Bronchial epithelial cell (primary cell): ENCODE measurements around the gene DNAJC5G. TPM values are rescaled to one million over a fixed set of nuclear protein-coding genes. Genes with fewer than 3 reads are reported as not detected.

Source experiments
- DNase-seq: peaks from one replicate; pipeline ENCODE4 v3.0.0-alpha.2; 2010; ENCODE audit warnings: low read depth
- FAIRE-seq: peaks from 2 replicates; lab custom pipeline; 2011; peaks lifted over from hg19 to GRCh38; lab: Jason Lieb, UNC
- H3K27me3 ChIP-seq: 2 replicates; pipeline ENCODE4 v1.5.1; 2011; ENCODE audit warnings: low read length; ENCODE audit not compliant: control insufficient read depth, insufficient read depth
- H3K36me3 ChIP-seq: 2 replicates; pipeline ENCODE4 v1.5.1; 2011; ENCODE audit warnings: low read length; ENCODE audit not compliant: control insufficient read depth, insufficient read depth
- H3K4me3 ChIP-seq: 2 replicates; pipeline ENCODE4 v1.5.1; 2011; ENCODE audit warnings: mild to moderate bottlenecking, low read depth, low read length, control low read depth
- total RNA-seq: library from RNA; depleted of rRNA; stranded (reverse); fragments of >200 nt; gene quantifications from 2 replicates; pipeline ENCODE4 v1.2.1, GENCODE V29; 2014
- TF ChIP-seq, protein P1 (sequence below): IDR thresholded peaks from 2 replicates; pipeline ENCODE4 v1.5.1; 2011; ENCODE audit warnings: mild to moderate bottlenecking, moderate library complexity, low read length, control low read depth, inconsistent platforms; ENCODE audit not compliant: insufficient read depth, severe bottlenecking

Gene DNAJC5G, protein sequence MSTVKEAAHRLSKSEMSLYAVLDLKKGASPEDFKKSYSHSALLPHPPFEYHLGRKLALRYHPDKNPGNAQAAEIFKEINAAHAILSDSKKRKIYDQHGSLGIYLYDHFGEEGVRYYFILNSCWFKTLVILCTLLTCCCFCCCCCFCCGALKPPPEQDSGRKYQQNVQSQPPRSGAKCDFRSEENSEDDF
- total RNA-seq: not detected in 2 replicates

GRCh38 chr2:27275211-27276150 lies at the start of gene DNAJC5G:
TSS of gene DNAJC5G (plus strand) at chr2:27275433. CDS start at chr2:27276729, 1,296 bp downstream.
- no peak for FAIRE-seq
- TF ChIP-seq, protein P1, sequence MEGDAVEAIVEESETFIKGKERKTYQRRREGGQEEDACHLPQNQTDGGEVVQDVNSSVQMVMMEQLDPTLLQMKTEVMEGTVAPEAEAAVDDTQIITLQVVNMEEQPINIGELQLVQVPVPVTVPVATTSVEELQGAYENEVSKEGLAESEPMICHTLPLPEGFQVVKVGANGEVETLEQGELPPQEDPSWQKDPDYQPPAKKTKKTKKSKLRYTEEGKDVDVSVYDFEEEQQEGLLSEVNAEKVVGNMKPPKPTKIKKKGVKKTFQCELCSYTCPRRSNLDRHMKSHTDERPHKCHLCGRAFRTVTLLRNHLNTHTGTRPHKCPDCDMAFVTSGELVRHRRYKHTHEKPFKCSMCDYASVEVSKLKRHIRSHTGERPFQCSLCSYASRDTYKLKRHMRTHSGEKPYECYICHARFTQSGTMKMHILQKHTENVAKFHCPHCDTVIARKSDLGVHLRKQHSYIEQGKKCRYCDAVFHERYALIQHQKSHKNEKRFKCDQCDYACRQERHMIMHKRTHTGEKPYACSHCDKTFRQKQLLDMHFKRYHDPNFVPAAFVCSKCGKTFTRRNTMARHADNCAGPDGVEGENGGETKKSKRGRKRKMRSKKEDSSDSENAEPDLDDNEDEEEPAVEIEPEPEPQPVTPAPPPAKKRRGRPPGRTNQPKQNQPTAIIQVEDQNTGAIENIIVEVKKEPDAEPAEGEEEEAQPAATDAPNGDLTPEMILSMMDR: no peak
- H3K27me3 ChIP-seq: peaks cover 2% of the 10 kb centered on the region

DNA sequence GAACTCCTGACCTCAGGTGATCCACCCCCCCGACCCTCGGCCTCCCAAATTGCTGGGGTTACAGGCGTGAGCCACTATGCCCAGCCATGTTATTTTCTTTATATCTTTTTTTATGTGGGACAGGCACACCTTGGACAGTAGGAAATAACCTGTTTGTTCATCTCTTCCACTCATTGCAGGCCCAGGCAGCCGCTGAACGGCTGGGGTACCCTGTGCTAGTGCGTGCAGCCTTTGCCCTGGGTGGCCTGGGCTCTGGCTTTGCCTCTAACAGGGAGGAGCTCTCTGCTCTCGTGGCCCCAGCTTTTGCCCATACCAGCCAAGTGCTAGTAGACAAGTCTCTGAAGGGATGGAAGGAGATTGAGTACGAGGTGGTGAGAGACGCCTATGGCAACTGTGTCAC lies 49.7 kb upstream of the DNAJC5G start:
- no peak overlapping the region for H3K4me3 ChIP-seq
- DNase-seq: no peak
- no peak for FAIRE-seq
- peaks cover 41% of the 10 kb centered on the region for H3K36me3 ChIP-seq
- TF ChIP-seq, protein P1: no peak
- no peaks in the 10 kb centered on the region for H3K27me3 ChIP-seq

More at GRCh38 chr2:27275211-27276150, at the start of gene DNAJC5G:
- Histone ChIP-seq H3K36me3 (no peaks in the 10 kb centered on the region), H3K4me3 (no peak within 1 kb of the TSS)
- DNase-seq: no peak

- H3K27me3 ChIP-seq: no peaks in the 10 kb centered on the region
- TF ChIP-seq, protein P1: no peak
- FAIRE-seq (no peak), DNase-seq (no peak)
- H3K4me3 ChIP-seq: no peak overlapping the region
- peaks cover 45% of the 10 kb centered on the region for H3K36me3 ChIP-seq
Measured at GRCh38 chr2:27227501-27227900, 47.7 kb upstream of the DNAJC5G start.

DNA sequence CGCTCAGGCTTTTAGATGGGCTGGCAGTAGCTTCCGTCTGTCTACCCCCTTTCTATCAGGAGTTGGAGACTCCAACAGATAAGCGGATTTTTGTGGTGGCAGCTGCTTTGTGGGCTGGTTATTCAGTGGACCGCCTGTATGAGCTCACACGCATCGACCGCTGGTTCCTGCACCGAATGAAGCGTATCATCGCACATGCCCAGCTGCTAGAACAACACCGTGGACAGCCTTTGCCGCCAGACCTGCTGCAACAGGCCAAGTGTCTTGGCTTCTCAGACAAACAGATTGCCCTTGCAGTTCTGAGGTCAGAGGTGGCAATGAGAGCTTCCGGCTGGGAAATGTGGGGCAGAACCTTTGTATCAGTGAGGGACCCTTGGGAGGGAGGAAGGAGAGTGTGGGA lies 43.3 kb upstream of the DNAJC5G start:
- DNase-seq (no peak), FAIRE-seq (no peak)
- Histone ChIP-seq H3K4me3 (no peak overlapping the region), H3K27me3 (no peaks in the 10 kb centered on the region), H3K36me3 (peaks cover 51% of the 10 kb centered on the region)
- TF ChIP-seq, protein P1: no peak

GRCh38 chr2:27233341-27233740 lies 41.9 kb upstream of the DNAJC5G start:
- no peak overlapping the region for H3K4me3 ChIP-seq
- H3K27me3 ChIP-seq: no peaks in the 10 kb centered on the region
- FAIRE-seq (peak; percentile 81), DNase-seq (no peak)
- TF ChIP-seq, protein P1: no peak
- H3K36me3 ChIP-seq: peaks cover 57% of the 10 kb centered on the region
